K562 (cell line): Measurements from ENCODE around the gene CPNE8. TPM values are rescaled to one million over a fixed set of nuclear protein-coding genes. Genes with fewer than 3 reads are reported as not detected.

Experiments
- ATAC-seq: fragments of 200-7000 bp; cut with Tn5 transposase; 3 replicates; pipeline ENCODE4 v1.9.1; 2020; ENCODE audit warnings: moderate library complexity
- BruUV-seq: library from RNA; stranded (reverse); fragments of 400-500 nt; replicated peaks from 2 replicates; lab custom pipeline; 2021; lab: Mats Ljungman, UMichigan
- CTCF ChIA-PET: fragments of 300-600 bp; formaldehyde crosslinking; extraction: SDS; loops from one replicate; lab custom pipeline; 2021; ENCODE audit warnings: low intra/inter-chr PET ratio; lab: Yijun Ruan, JAX
- POLR2A ChIA-PET: fragments of 300-600, 350-650 bp; sonication (Branson Sonifier 250); formaldehyde crosslinking; extraction: SDS; loops from one replicate; lab custom pipeline; 2021; ENCODE audit warnings: antibody characterized with exemption, inconsistent platforms; lab: Yijun Ruan, JAX
- DNase-seq, 4 experiments: peaks; one replicate each; pipeline versions ENCODE4 v3.0.0 to v3.0.0-alpha.2; 2011 to 2018; ENCODE audit warnings: low spot score in 3 of 4, mixed read lengths in 3 of 4; ENCODE audit errors: extremely low read depth in 1 of 4
- FAIRE-seq: peaks from 2 replicates; lab custom pipeline; 2011; peaks lifted over from hg19 to GRCh38; lab: Jason Lieb, UNC
- H2AFZ ChIP-seq: 2 replicates; pipeline ENCODE4 v1.6.0; 2011; ENCODE audit warnings: low read depth, low read length, control low read depth, inconsistent platforms
- H3K27ac ChIP-seq: fragments of 200-600 bp; 3 replicates; pipeline ENCODE4 v1.8.0; 2011; ENCODE audit warnings: low read depth, mild to moderate bottlenecking, control low read depth, inconsistent platforms, low read length, moderate library complexity, mixed read lengths; ENCODE audit errors: extremely low read depth
- H3K27me3 ChIP-seq, 2 experiments: fragments of 300-600 bp in 1 of 2; 2 replicates in 1 of 2; 3 replicates in 1 of 2; pipeline versions ENCODE4 v1.6.0 to v1.8.0; 2011; ENCODE audit warnings: inconsistent platforms in 2 of 2, low read length in 2 of 2, mild to moderate bottlenecking in 1 of 2, mixed read lengths in 1 of 2, moderate library complexity in 1 of 2; ENCODE audit not compliant: control insufficient read depth in 2 of 2, insufficient read depth in 2 of 2
- H3K36me3 ChIP-seq: fragments of 300-600 bp; 3 replicates; pipeline ENCODE4 v1.8.0; 2011; ENCODE audit warnings: mild to moderate bottlenecking, low read length, inconsistent platforms; ENCODE audit not compliant: control insufficient read depth, insufficient read depth
- H3K4me1 ChIP-seq, 2 experiments: fragments of 200-600 bp in 1 of 2; replicated peaks in 1 of 2; 2 replicates in 1 of 2; 3 replicates in 1 of 2; pipeline versions ENCODE4 v1.5.1 to v1.8.0; 2011; ENCODE audit warnings: inconsistent platforms in 2 of 2, low read length in 2 of 2, mild to moderate bottlenecking in 1 of 2, mixed read lengths in 1 of 2, moderate library complexity in 1 of 2; ENCODE audit not compliant: control insufficient read depth in 2 of 2, insufficient read depth in 2 of 2
- H3K4me2 ChIP-seq: 2 replicates; pipeline ENCODE4 v1.6.1; 2011; ENCODE audit warnings: low read length, control low read depth, inconsistent platforms, mixed read lengths; ENCODE audit not compliant: insufficient read depth
- H3K4me3 ChIP-seq: fragments of 200-600 bp; sonication (generic), shearing (Covaris generic); 2 replicates; pipeline ENCODE4 v1.5.1; 2016; ENCODE audit warnings: control low read depth, inconsistent platforms
- H3K79me2 ChIP-seq: fragments of 200-600 bp; 3 replicates; pipeline ENCODE4 v1.8.0; 2011; ENCODE audit warnings: low read length, inconsistent platforms; ENCODE audit not compliant: control insufficient read depth, insufficient read depth
- H3K9ac ChIP-seq, 2 experiments: 2 replicates each; pipeline versions ENCODE4 v1.6.0 to v1.6.1; 2011; ENCODE audit warnings: low read depth in 2 of 2, low read length in 2 of 2, control low read depth in 1 of 2, inconsistent platforms in 1 of 2, mild to moderate bottlenecking in 1 of 2, mixed read lengths in 1 of 2; ENCODE audit not compliant: insufficient read depth in 1 of 2
- H3K9me1 ChIP-seq: one replicate; pipeline ENCODE4 v1.6.0; 2011; ENCODE audit warnings: inconsistent platforms, mild to moderate bottlenecking, low read length, moderate library complexity; ENCODE audit not compliant: control insufficient read depth, insufficient read depth
- H3K9me3 ChIP-seq: replicated peaks from 2 replicates; pipeline ENCODE4 v1.5.1; 2011; ENCODE audit warnings: low read depth, low read length, inconsistent platforms; ENCODE audit not compliant: control insufficient read depth, insufficient read depth
- H4K20me1 ChIP-seq: replicated peaks from 2 replicates; pipeline ENCODE4 v1.6.1; 2011; ENCODE audit warnings: low read length, inconsistent platforms, mixed read lengths; ENCODE audit not compliant: control insufficient read depth, insufficient read depth
- ARID2 ChIP-seq: fragments of 450-650 bp; IDR thresholded peaks from 2 replicates; pipeline ENCODE4 v1.6.1; 2017; ENCODE audit warnings: antibody characterized with exemption, mild to moderate bottlenecking
- CEBPB ChIP-seq: fragments of 450-650 bp; IDR thresholded peaks from 2 replicates; pipeline ENCODE4 v1.6.1; 2016; ENCODE audit warnings: missing genetic modification characterization, missing compliant biosample characterization
- CHCHD3 ChIP-seq: fragments of 250-450 bp; sonication (Bioruptor Pico); IDR thresholded peaks from 2 replicates; pipeline ENCODE4 v2.1.2; 2022; ENCODE audit warnings: mild to moderate bottlenecking
- ZBED1 ChIP-seq: IDR thresholded peaks from 2 replicates; pipeline ENCODE4 v1.6.1; 2014
- ZNF764 ChIP-seq: fragments of 250-450 bp; sonication (Bioruptor Pico); IDR thresholded peaks from 2 replicates; pipeline ENCODE4 v1.4.0; 2020; ENCODE audit warnings: low read depth, mild to moderate bottlenecking, moderate library complexity
- in situ Hi-C: fragments of 300-500 bp; cut with MboI; formaldehyde crosslinking; loops from 4 replicates; pipeline ENCODE4 v1.15.0; 2018; ENCODE audit warnings: inconsistent platforms, mixed read lengths
- intact Hi-C: fragments of 100-400 bp; cut with micrococcal nuclease; formaldehyde crosslinking; loops from 2 replicates; pipeline ENCODE4 v1.14.2; 2022
- polyA plus RNA-seq, 8 experiments: library from polyadenylated mRNA; depleted of rRNA in 4 of 8; stranded (reverse) in 5 of 8; unstranded in 3 of 8; fragments of >200 nt; fragmentation: Nextera tagmentation in 2 of 8; fragmentation: Illumina TruSeq in 1 of 8; extraction: Ambion mirVana in 2 of 8; extraction: Trizol in 1 of 8; gene quantifications; 2 replicates each; pipeline versions ENCODE4 v1.2.1 to v1.2.3, GENCODE V29; 2011 to 2014; ENCODE audit warnings: inconsistent platforms in 1 of 8, missing spikeins in 1 of 8
- total RNA-seq, 7 experiments: library from RNA; depleted of rRNA in 6 of 7; stranded (reverse); fragments of >200 nt in 6 of 7; fragmentation: Illumina TruSeq in 2 of 7; extraction: Trizol in 2 of 7; gene quantifications; 2 replicates each; pipeline versions ENCODE4 v1.2.1 to v1.2.3, GENCODE V29; 2011 to 2021; ENCODE audit warnings: low replicate concordance in 1 of 7
- TF ChIP-seq, protein P1 (sequence below), 3 experiments: IDR thresholded peaks in 2 of 3; conservative IDR thresholded peaks in 1 of 3; 2 replicates each; pipeline ENCODE4 v1.5.1; 2011 to 2012; ENCODE audit warnings: low read length in 3 of 3, mild to moderate bottlenecking in 3 of 3, control low read depth in 2 of 3, improper control_type of control experiment in 1 of 3, inconsistent platforms in 1 of 3, low read depth in 1 of 3, mixed read lengths in 1 of 3, moderate library complexity in 1 of 3; ENCODE audit not compliant: insufficient read depth in 2 of 3
- TF ChIP-seq, protein P2 (sequence below): sonication (generic); formaldehyde crosslinking; IDR thresholded peaks from 2 replicates; pipeline ENCODE4 v1.8.1; 2023; ENCODE audit warnings: mild to moderate bottlenecking, missing genetic modification reagents

The CPNE8 gene
- total and polyA plus RNA-seq, 9 of the 15 experiments (the other 6 are each of a cell fraction or from before 2014, with no cell fraction given) = 2.4 to 7.0 (median 4.2) TPM

DNA sequence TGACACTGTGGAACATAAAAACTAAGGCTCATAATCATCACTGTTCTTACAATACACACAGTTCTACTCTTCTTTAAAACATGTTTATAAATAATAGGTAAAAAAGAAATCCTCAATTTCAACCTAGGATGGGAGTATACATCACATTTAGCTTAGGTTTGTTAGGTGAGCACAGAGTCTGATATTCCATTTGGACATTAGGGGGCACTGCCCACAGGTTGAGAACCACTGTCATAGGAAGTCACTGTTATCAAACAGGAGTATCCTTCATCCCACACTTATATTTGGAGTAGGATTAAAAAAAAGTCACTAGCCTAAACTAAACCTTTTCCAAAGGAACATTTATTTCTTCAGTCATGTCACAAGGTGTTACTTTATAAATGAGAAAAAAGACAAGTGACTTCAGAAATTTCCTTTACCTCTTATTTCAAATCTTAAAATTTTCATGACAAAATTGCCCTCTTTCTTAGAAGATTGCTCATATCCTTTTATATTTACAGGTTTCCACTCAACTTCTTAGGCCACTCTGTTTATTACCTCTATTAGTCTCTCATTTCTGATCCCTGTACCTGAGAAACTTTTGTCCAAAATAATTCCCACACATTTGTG is 240.6 kb downstream of the CPNE8 start (continued):
- TF ChIP-seq, protein P1, sequence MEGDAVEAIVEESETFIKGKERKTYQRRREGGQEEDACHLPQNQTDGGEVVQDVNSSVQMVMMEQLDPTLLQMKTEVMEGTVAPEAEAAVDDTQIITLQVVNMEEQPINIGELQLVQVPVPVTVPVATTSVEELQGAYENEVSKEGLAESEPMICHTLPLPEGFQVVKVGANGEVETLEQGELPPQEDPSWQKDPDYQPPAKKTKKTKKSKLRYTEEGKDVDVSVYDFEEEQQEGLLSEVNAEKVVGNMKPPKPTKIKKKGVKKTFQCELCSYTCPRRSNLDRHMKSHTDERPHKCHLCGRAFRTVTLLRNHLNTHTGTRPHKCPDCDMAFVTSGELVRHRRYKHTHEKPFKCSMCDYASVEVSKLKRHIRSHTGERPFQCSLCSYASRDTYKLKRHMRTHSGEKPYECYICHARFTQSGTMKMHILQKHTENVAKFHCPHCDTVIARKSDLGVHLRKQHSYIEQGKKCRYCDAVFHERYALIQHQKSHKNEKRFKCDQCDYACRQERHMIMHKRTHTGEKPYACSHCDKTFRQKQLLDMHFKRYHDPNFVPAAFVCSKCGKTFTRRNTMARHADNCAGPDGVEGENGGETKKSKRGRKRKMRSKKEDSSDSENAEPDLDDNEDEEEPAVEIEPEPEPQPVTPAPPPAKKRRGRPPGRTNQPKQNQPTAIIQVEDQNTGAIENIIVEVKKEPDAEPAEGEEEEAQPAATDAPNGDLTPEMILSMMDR (IDR thresholded peaks at IDR 0.05 in 2 of 3, conservative IDR thresholded peaks at IDR 0.05 in 1 of 3; ENCODE audit: insufficient read depth in 2 of 3, low read depth in 1 of 3, low read length in 3 of 3) = peak; percentile 12 to 45 (median 28); a peak in 2 of 6 replicates
- TF ChIP-seq ZBED1 (no peak), CEBPB (tag) (no peak), ARID2 (no peak)
- TF ChIP-seq, all 486 proteins: peak for 2

DNA sequence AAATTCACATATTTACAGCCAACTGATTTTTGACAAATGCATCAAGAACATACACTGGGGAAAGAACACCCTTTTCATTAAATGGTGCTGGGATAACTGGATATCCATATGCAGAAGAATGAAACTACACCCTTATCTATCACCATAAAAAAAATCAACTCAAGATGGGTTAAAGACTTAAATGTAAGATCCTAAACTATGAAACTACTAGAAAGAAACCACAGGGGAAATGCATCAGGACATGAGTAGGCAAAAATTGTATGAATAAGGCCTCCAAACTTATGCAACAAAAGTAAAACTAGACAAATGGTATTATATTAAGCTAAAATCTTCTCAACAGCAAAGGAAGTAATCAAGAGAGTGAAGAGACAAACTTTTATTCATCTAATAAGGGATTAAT is 242.6 kb downstream of the CPNE8 start:
- intact Hi-C loops (no loop called here), in situ Hi-C loops (no loop called here)
- FAIRE-seq = no peak

More for the DNA sequence above, 242.6 kb downstream of the CPNE8 start:
- ChIA-PET POLR2A (no interaction called here), CTCF (no interaction called here)
- H3K9ac ChIP-seq = no peak overlapping the region
- TF ChIP-seq ZNF764 (CRISPR knock-in tag) (no peak), CHCHD3 (CRISPR knock-in tag) (no peak)
- TF ChIP-seq, protein P2, sequence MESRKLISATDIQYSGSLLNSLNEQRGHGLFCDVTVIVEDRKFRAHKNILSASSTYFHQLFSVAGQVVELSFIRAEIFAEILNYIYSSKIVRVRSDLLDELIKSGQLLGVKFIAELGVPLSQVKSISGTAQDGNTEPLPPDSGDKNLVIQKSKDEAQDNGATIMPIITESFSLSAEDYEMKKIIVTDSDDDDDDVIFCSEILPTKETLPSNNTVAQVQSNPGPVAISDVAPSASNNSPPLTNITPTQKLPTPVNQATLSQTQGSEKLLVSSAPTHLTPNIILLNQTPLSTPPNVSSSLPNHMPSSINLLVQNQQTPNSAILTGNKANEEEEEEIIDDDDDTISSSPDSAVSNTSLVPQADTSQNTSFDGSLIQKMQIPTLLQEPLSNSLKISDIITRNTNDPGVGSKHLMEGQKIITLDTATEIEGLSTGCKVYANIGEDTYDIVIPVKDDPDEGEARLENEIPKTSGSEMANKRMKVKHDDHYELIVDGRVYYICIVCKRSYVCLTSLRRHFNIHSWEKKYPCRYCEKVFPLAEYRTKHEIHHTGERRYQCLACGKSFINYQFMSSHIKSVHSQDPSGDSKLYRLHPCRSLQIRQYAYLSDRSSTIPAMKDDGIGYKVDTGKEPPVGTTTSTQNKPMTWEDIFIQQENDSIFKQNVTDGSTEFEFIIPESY (CRISPR knock-in tag) = no peak
- H3K27ac ChIP-seq = no peak overlapping the region
- H3K27me3 ChIP-seq = no peaks in the 10 kb centered on the region
- H3K79me2 ChIP-seq = no peaks in the 10 kb centered on the region
- ATAC-seq (no peak), DNase-seq (no peak)
- no peaks in the 10 kb centered on the region for H4K20me1 ChIP-seq
- BruUV-seq = no TSS peak
- H2AFZ ChIP-seq = no peak overlapping the region
- no peaks in the 10 kb centered on the region for H3K9me1 ChIP-seq
- no peaks in the 10 kb centered on the region for H3K36me3 ChIP-seq
- no peak overlapping the region for H3K4me2 ChIP-seq
- no peaks in the 10 kb centered on the region for H3K4me1 ChIP-seq
- H3K9me3 ChIP-seq = no peaks in the 10 kb centered on the region
- H3K4me3 ChIP-seq = no peak overlapping the region
